Progenitor cell of endocrine pancreas (in vitro differentiated cells): Measurements from ENCODE around the gene ACY1. TPM values are rescaled to one million over a fixed set of nuclear protein-coding genes. Genes with fewer than 3 reads are reported as not detected.
A peak's percentile ranks its signal among the peaks of the same experiment; 100 is the strongest.

Experiments
- DNase-seq: peaks from one replicate; pipeline ENCODE4 v3.0.0; 2021; ENCODE audit warnings: low spot score; ENCODE audit not compliant: unreplicated experiment
- H3K27ac Mint-ChIP-seq: 2 replicates; pipeline ENCODE4 v1.8.0; 2021; ENCODE audit warnings: mild to moderate bottlenecking, moderate library complexity, mixed read lengths
- H3K27me3 Mint-ChIP-seq: 2 replicates; pipeline ENCODE4 v1.8.0; 2021; ENCODE audit warnings: mixed read lengths
- H3K36me3 Mint-ChIP-seq: 2 replicates; pipeline ENCODE4 v1.8.0; 2022; ENCODE audit warnings: mixed read lengths; ENCODE audit not compliant: insufficient read depth
- H3K4me1 Mint-ChIP-seq: 2 replicates; pipeline ENCODE4 v1.8.0; 2021; ENCODE audit warnings: low read depth, mixed read lengths
- H3K4me3 Mint-ChIP-seq: 2 replicates; pipeline ENCODE4 v1.8.0; 2021; ENCODE audit warnings: low read depth, mild to moderate bottlenecking, moderate library complexity, mixed read lengths
- H3K9me3 Mint-ChIP-seq: 2 replicates; pipeline ENCODE4 v1.8.0; 2021; ENCODE audit warnings: low read depth, mixed read lengths
- total RNA-seq: library from RNA; stranded (reverse); gene quantifications from 2 replicates; pipeline ENCODE4 v1.2.1, GENCODE V29; 2021
- TF ChIP-seq, protein P1 (sequence below): fragments of 200-600 bp; sonication (generic); IDR thresholded peaks from one replicate; pipeline ENCODE4 v1.5.0; 2021; ENCODE audit warnings: antibody characterized with exemption, mild to moderate bottlenecking; ENCODE audit not compliant: unreplicated experiment

Gene ACY1
- total RNA-seq, 1 donor from 2014 or later = 38.0 TPM

DNA sequence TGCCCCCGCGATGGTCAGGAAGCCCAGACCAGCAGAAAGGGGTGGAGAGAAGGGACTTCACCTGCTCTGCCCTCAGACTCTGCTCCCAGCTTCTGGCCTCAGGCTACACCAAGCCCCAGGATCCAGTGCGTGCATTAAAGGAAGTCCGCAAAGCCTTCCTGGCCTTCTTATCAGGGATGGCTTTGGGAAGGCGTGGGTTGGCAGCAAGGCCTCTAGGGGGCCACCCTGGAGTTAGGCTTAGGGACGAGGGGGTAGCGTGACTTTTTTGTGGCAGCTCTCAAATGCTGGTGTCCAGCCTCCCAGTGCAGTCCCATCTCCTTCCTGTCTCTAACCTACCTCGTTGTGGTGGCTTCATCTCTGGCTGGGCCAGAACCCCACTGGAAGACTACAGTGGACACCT, 31.3 kb downstream of the ACY1 start:
- Mint-ChIP-seq H3K27me3 (peaks cover 3% of the 10 kb centered on the region), H3K4me1 (no peaks in the 10 kb centered on the region), H3K9me3 (no peaks in the 10 kb centered on the region), H3K36me3 (no peaks in the 10 kb centered on the region), H3K27ac (no peak overlapping the region), H3K4me3 (no peak overlapping the region)
- TF ChIP-seq, protein P1, sequence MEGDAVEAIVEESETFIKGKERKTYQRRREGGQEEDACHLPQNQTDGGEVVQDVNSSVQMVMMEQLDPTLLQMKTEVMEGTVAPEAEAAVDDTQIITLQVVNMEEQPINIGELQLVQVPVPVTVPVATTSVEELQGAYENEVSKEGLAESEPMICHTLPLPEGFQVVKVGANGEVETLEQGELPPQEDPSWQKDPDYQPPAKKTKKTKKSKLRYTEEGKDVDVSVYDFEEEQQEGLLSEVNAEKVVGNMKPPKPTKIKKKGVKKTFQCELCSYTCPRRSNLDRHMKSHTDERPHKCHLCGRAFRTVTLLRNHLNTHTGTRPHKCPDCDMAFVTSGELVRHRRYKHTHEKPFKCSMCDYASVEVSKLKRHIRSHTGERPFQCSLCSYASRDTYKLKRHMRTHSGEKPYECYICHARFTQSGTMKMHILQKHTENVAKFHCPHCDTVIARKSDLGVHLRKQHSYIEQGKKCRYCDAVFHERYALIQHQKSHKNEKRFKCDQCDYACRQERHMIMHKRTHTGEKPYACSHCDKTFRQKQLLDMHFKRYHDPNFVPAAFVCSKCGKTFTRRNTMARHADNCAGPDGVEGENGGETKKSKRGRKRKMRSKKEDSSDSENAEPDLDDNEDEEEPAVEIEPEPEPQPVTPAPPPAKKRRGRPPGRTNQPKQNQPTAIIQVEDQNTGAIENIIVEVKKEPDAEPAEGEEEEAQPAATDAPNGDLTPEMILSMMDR = peak; percentile 38
- DNase-seq = no peak

DNA sequence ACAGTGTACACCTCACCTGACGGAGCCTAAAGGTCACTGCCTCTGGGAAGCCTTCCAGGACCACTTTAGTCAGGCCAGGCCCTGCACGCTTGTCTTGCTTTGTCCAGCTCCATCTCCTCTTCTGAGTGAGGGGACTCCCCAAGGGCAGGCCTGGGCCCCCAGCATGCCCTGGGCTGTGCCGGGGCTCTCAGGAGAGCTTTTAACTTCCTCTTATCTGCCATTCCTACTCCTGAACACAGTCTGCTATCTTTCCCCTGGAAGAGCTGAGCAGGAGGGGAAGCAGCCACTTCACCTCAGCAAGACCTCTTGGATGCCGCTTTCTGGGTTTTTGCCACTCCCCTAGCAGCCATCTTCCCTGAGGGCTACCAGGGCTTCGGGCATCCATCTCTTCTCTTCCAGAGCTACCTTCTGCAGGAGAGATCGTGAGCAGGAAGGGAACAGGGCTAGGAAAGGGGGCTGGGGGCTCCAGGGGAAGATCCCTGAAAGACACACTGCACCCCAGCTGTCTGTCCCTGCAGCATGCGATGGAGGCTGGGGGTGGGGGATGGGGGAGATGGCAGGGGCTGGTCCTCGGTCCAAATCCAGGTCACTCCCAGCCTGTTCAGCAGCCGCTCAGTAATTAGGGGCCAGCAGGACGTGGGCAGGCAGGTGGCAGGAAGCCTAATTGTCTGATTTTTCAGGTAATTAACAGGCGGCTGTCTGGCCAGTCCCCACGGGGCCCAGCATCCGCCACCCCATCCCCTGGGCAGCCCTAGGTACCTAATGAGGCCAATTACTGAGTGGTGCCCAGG, 32.3 kb downstream of the ACY1 start:
- TF ChIP-seq, protein P1 = no peak
- no peak overlapping the region for H3K4me3 Mint-ChIP-seq
- H3K36me3 Mint-ChIP-seq = no peaks in the 10 kb centered on the region
- no peaks in the 10 kb centered on the region for H3K4me1 Mint-ChIP-seq
- no peak overlapping the region for H3K27ac Mint-ChIP-seq
- peaks cover 3% of the 10 kb centered on the region for H3K27me3 Mint-ChIP-seq
- H3K9me3 Mint-ChIP-seq = no peaks in the 10 kb centered on the region
- no peak for DNase-seq

DNA sequence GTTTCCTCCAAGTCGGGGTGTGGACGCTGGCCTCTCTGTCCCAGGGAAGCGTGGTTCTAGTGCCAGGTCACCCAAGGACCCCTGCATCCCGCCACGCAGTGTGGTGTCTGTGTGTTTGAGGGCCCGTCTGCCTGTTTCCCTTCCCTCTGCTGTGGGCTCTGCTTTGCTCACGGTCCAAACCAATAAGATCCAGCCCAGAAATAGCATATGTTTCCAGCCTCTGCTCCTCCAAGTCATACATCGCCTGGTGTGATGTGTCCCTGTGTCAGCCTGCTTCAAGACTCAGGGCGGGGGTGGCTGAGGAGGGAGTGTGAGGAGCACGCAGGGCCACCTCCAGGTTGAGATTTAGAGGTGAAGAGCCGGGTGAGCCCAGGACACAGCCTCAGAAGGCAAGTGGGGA, 34.3 kb downstream of the ACY1 start:
- Mint-ChIP-seq H3K27me3 (peaks cover 4% of the 10 kb centered on the region), H3K36me3 (no peaks in the 10 kb centered on the region), H3K27ac (no peak overlapping the region), H3K9me3 (no peaks in the 10 kb centered on the region), H3K4me3 (no peak overlapping the region), H3K4me1 (no peaks in the 10 kb centered on the region)
- TF ChIP-seq, protein P1 = no peak
- DNase-seq = no peak

DNA sequence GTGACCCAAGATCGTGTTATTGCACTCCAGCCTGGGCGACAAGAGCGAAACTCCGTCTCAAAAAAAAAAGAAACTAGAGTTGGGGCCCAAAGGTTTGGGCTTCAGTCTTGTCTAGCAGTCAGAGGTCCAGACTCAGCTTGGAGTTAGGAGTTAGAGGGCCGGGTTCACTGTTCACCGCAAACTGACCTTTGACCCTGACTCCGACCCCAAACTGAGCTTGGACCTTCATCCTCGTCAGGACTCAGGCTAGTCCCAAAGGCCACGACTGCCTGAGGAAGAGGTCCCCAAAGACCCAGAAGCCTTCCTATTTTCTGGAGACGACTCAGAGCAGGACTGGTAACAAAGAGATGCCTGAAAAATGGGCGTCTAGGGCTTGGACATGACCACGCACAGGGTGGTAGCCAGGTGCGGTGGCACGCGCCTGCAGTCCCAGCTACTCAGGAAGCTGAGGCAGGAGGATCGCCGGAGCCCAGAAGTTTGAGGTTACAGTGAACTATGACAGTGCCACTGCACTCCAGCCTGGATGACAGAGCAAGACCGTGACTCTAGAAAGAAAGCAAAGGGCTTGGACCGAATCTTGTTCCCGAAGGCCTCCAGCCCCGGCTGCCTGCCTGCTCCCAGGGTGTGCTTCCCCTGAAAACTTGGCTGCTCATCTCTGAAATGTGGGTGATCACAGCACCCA, 35.1 kb downstream of the ACY1 start:
- Mint-ChIP-seq H3K4me1 (no peaks in the 10 kb centered on the region), H3K9me3 (no peaks in the 10 kb centered on the region), H3K4me3 (no peak overlapping the region), H3K27ac (no peak overlapping the region), H3K27me3 (peaks cover 4% of the 10 kb centered on the region), H3K36me3 (no peaks in the 10 kb centered on the region)
- DNase-seq = no peak
- TF ChIP-seq, protein P1 = no peak

DNA sequence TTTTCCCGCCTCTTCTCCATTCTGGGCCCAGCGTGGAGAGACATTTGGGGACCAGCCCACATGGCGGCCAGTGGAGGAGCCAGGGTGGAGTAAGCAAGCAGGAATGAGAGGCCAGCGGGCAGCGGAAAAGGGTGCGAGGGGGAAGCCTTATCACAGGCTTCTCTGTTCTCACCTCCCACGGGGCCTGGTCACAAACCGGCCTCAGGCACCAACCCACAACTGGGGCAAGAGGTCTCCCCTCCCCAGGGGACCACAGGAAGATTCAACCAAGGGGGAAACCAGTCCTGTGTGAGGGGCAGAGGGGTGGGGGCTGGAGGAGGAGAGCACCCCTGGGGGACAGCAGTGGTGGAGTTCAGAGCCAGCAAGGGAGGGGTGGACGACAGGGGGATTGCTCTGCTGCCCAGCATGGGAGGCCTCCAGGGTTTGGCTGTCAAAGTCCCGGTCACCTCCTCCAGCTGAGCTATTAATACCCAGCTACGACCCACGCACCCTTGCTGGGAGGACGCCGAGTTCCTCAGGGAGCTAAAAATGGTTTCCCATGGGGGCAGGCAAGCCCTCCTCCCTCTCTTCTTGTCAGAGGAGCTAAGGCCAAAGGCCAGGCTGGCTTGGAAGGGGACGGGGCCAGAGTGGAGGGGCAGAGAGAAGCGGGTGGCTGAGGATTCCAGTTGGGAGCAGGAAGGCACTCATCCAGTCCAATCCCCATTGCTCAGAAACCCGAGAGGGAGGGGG, 36.2 kb downstream of the ACY1 start:
- H3K27me3 Mint-ChIP-seq = peaks cover 4% of the 10 kb centered on the region
- H3K36me3 Mint-ChIP-seq = no peaks in the 10 kb centered on the region
- H3K27ac Mint-ChIP-seq = no peak overlapping the region

More for the DNA sequence above, 36.2 kb downstream of the ACY1 start:
- no peak overlapping the region for H3K4me3 Mint-ChIP-seq
- DNase-seq = no peak
- H3K4me1 Mint-ChIP-seq = no peaks in the 10 kb centered on the region
- TF ChIP-seq, protein P1 = no peak
- no peaks in the 10 kb centered on the region for H3K9me3 Mint-ChIP-seq
